Measurements from ENCODE around the gene PLA2G12B. TPM values are rescaled to one million over a fixed set of nuclear protein-coding genes. Genes with fewer than 3 reads are reported as not detected.

Gene PLA2G12B
- total RNA-seq, 4 donors from 2014 or later: 6.6 to 94.6 (median 68.1) TPM

GRCh38 chr10:72981882-72982529 lies 27.4 kb upstream of the PLA2G12B start:
- H3K36me3 ChIP-seq: no peaks in the 10 kb centered on the region
- no peaks in the 10 kb centered on the region for H3K27me3 ChIP-seq
- peaks cover 0 to 14% (median 3%) of the 10 kb centered on the region in 4 donors for H3K9me3 ChIP-seq
- DNase-seq: no peak
- H3K27ac ChIP-seq: no peak overlapping the region
- H3K4me3 ChIP-seq: no peak overlapping the region
- no peaks in the 10 kb centered on the region for H3K4me1 ChIP-seq
- TF ChIP-seq CTCF (IDR thresholded peaks at IDR 0.05) (no peak), POLR2A (IDR thresholded peaks at IDR 0.05) (no peak)

- Histone ChIP-seq H3K27me3 (no peaks in the 10 kb centered on the region), H3K9me3 (peaks cover 0 to 21% (median 3%) of the 10 kb centered on the region in 4 donors), H3K4me3 (no peak overlapping the region), H3K4me1 (no peaks in the 10 kb centered on the region), H3K36me3 (no peaks in the 10 kb centered on the region), H3K27ac (no peak overlapping the region)
- no peak for DNase-seq
- no peak for TF ChIP-seq POLR2A (IDR thresholded peaks at IDR 0.05)
- TF ChIP-seq CTCF (IDR thresholded peaks at IDR 0.05): no peak
Measured at GRCh38 chr10:72981028-72981881, 26.6 kb upstream of the PLA2G12B start.

GRCh38 chr10:72980348-72980747 lies 25.7 kb upstream of the PLA2G12B start:
- Histone ChIP-seq H3K9me3 (peaks cover 0 to 30% (median 3%) of the 10 kb centered on the region in 4 donors), H3K4me3 (no peak overlapping the region), H3K4me1 (no peaks in the 10 kb centered on the region), H3K27me3 (no peaks in the 10 kb centered on the region), H3K36me3 (no peaks in the 10 kb centered on the region), H3K27ac (no peak overlapping the region)
- TF ChIP-seq POLR2A (IDR thresholded peaks at IDR 0.05) (no peak), CTCF (IDR thresholded peaks at IDR 0.05) (no peak)
- no peak for DNase-seq

GRCh38 chr10:72979709-72980108 lies 25.1 kb upstream of the PLA2G12B start:
- no peak for DNase-seq
- H3K9me3 ChIP-seq: peaks cover 0 to 30% (median 3%) of the 10 kb centered on the region in 4 donors
- TF ChIP-seq POLR2A (IDR thresholded peaks at IDR 0.05) (no peak), CTCF (IDR thresholded peaks at IDR 0.05) (no peak)
- H3K36me3 ChIP-seq: no peaks in the 10 kb centered on the region
- H3K27me3 ChIP-seq: no peaks in the 10 kb centered on the region
- no peak overlapping the region for H3K4me3 ChIP-seq
- H3K27ac ChIP-seq: no peak overlapping the region
- no peaks in the 10 kb centered on the region for H3K4me1 ChIP-seq

- Histone ChIP-seq H3K36me3 (no peaks in the 10 kb centered on the region), H3K27ac (no peak overlapping the region), H3K4me1 (no peaks in the 10 kb centered on the region), H3K4me3 (no peak overlapping the region), H3K9me3 (peaks cover 0 to 30% (median 3%) of the 10 kb centered on the region in 4 donors), H3K27me3 (no peaks in the 10 kb centered on the region)
- DNase-seq: no peak
- no peak for TF ChIP-seq CTCF (IDR thresholded peaks at IDR 0.05)
- TF ChIP-seq POLR2A (IDR thresholded peaks at IDR 0.05): no peak
Measured at GRCh38 chr10:72976886-72977285, 22.3 kb upstream of the PLA2G12B start.

Data from Peyer's patch (tissue), 4 donors.